ENCODE data around the gene NALCN. TPM values are rescaled to one million over a fixed set of nuclear protein-coding genes. Genes with fewer than 3 reads are reported as not detected.

The NALCN gene
- total RNA-seq, 1 donor from 2014 or later = 2.7 TPM

DNA sequence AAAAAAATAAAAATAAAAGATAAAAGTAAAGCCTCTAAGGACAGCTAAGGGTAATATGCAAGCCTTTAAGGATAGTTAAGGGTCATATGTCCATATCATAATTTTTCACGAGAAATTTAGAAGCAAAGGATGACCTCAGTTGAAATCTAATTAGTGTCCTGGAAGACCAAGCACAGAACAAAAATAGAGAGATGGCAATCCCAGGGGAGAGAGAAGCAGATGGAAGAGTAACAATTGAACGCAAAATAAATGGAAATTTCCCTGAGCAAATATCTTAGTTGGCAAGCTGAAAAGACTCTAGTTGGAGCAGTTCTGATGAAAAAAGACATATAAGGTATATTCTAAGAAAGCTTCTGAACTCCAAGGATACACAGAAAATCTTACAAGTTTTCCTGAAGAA, 275.4 kb downstream of the NALCN start:
- no peak for DNase-seq (ENCODE audit: low read depth)

DNA sequence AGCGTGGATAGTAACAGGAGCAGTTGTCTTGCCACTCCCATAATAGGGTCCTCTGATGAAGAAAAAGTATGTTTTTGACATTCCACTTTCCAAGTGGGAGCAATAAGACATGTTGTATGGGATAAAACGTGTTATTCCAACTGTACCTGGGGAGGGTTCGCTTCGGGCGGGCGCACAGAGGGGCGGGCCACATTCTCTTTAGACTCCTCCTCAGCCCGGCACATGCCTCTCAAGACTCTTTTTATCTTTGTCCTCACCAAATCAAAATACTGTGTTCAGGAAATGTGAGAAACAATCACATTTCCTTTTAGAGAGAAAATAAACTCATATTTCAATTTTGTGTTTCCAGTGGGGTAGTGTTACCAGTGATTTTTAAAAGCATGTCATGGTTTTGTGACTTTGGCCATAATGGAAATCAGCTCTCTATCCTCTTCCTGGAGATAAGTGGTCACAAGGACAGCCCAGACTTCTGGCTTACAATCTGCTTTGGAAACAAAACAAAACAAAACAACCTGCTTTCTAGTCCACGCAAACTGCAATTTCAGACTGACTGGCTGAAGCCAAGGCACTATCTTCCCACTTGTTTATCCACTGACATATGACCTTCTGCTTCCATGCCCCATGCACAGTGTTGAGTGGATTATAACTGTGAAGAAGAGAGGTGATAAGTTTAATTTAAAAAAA, 276.1 kb downstream of the NALCN start:
- DNase-seq (ENCODE audit: low read depth) = no peak

DNA sequence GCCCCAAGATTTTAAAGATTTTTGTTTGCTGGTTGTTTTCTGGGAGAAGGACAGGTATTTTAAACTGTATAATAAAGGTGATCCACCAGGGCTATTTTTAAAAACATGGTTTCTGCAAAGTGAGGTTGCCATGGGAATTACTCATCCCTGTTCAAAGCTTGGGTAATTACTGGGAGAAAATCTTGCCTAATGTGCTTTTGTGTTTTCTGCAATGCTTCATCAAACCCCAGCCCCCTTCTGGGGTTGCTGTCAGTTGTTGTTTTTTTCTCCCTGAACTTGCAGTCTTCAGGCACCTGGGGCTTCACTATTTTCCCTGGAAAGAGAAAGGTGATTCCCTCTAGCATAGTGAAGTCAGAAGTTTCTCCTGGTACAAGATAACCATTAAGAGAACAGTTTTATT, 277.2 kb downstream of the NALCN start:
- no peak for DNase-seq (ENCODE audit: low read depth)

DNA sequence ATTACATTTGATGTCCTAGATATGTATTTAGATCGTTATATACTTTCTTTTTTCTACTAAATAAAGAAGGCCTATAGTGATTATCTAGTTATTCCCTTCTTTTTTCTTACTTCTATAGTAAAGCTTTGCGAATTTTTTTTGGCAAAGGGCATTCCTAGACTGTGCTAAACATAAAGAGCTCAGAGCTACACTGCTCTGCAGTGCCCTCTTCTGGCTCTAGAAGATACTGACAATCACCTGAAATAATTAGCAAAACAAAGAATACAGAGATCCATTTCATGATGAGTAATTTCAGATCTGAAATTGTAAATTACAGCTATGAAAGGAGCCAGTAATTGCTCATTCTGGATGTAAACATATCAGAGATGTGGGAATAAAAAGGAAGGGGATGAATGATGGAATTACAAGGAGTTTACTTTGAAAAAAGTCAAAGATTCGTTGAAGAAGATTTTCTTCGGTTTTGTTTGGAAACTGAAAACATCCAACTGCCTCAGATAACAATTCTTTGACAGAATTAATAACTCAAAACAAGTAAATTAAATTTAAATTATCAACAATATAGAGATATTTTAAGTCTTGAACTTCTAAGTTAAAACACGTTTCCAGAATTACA, 288.5 kb downstream of the NALCN start:
- DNase-seq (ENCODE audit: low read depth) = peak; percentile 61

DNA sequence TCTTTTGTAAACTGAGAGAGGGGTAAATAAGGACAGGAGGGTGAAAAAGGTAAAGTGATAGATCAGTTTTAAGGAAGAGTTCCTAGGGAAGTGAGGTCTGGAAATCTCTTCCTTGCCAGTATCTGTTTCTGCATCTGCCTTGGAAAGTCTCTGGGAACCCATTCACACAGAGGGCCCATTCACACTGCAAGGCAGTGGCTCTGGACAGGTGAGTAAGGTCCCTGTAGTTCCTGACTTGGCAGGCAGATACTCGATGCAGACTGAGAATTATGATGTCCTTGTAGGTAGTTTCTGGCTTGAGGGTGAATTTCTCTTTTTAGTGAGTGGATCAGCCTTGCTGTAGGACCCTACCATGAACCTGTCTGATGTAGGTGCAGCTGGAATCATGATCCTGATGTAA, 293.3 kb downstream of the NALCN start:
- DNase-seq (ENCODE audit: low read depth) = no peak

DNA sequence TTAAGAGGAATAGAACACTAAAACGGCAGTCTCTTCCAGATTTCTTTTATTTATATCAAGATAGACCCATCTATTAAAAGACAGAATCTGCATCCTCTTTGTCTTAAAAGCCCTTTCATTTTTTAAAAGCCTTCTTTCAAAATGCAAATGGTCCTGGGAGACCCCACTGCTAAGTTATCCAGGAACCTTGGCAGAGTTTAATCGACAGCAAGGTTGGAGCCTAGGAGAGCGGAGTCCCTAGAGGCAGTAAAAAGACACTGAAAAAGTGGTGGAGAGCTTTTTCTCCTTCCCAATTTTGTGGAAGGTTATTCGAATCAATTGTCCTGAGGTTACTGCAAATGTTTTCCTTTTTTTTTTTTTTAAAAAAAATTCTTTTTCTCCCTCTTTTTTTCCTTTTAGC, 294.7 kb downstream of the NALCN start:
- no peak for DNase-seq (ENCODE audit: low read depth)

DNA sequence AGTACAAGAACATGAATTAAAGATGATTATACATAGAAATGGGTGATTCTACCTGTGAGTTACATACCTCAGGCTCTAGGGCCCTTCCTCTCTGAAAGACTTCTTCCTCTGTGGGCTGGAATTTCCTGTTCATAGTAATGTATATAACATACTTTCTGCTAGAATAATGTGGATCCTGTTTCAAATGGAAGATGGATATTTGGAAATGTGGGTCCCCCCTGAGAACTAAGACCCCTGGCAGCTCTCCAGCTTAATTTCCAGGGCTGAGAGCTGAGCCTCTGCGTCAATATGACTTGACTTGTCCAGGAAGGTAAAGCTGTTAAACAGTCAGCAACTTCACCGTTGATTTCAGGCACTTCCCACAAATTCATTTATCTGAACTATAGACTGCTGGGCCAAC, 296.3 kb downstream of the NALCN start:
- DNase-seq (ENCODE audit: low read depth) = no peak

DNA sequence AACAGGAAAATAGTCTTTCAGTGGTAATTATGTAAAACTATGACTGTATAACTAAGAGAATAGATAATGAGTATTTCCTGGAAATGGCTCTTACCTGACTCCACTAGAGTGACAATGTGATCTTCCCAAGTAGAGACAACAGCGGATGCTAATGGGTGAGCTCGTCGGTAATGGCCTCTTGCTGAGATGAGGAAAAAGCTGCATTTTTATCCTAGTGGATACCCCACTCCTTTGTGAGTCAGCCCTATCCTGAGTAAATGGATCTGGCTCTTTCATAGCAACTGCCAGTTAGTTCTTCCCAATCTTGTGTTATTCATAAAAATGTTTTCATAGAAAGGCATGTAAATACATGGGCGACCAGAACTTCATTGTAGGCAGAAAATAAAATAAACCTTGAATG, 299.5 kb downstream of the NALCN start:
- DNase-seq (ENCODE audit: low read depth) = no peak

DNA sequence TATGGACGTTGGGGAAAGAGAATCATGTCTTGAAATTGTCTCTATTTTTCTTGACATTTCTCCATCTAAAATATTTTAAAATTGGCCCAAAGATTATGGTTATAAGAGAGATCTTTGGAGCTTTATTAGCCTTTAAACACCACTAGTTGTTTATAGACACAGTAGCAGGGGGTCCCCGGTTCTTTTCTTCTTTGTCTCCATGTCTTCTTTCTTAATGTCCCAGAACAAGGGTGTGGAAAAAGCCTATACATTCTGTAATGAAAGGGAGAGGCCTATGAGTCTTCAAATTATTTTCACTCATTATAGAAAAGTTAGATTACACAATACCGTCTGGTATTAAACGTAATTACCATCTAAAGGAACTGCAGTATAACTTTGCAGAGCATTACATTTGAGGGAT, 300.0 kb downstream of the NALCN start:
- DNase-seq (ENCODE audit: low read depth) = no peak

DNA sequence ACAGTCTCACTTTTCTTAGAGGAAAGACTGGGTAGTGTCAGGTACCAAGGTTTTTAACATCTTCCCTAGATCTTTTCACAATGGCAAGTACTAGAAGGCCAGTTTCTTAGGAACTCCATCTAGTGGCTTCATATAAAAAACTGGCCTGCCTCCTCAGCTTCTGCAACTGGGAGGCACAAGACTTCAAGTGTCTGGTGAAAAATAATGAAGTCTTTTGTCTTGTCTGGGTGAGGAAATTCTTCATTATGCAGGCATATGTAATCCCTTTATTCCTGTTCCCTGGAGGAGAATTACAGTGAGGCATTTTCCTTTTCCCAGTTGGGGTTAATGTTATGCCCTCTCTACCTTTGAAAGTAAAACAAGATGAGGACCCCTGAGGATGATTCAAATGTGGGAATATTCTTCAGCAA, 300.5 kb downstream of the NALCN start:
- DNase-seq (ENCODE audit: low read depth) = peak; percentile 5

DNA sequence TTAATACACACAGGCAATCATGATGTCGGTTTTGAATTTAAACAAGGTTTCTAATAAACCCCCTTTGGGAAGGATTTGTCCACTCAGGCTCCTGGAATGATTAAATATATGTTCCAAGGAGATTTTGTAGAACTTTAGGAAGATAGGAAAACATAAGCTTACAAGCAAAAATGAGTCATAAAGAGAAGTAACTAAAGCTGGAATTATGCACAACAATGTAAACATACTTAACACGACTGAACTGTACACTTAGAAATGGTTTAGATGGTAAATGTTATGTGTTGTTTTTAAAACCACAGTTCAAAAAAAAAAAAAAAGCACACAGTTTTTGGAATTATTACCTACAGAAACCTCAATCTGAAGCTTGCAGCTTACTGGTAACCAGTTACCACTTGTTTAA, 304.4 kb downstream of the NALCN start:
- no peak for DNase-seq (ENCODE audit: low read depth)

DNA sequence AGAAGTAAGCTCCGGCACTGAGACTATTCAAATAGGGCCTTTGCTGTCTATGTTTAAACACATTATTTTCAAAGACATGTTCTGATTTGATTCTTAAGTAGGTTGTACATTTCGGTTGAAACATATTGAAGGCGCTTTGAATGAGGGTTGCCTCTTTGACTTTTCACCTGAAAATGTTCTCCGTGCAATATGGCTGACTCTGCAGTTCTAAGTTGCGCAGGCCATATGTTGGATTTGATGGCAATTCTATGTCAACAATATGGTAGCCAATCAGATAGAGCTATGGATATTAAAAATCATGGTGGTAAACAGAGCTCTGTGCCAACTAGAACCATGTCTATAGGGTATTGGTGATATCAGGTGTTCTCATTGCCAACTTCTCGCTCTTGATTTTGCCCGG, 307.3 kb downstream of the NALCN start:
- DNase-seq (ENCODE audit: low read depth) = no peak

DNA sequence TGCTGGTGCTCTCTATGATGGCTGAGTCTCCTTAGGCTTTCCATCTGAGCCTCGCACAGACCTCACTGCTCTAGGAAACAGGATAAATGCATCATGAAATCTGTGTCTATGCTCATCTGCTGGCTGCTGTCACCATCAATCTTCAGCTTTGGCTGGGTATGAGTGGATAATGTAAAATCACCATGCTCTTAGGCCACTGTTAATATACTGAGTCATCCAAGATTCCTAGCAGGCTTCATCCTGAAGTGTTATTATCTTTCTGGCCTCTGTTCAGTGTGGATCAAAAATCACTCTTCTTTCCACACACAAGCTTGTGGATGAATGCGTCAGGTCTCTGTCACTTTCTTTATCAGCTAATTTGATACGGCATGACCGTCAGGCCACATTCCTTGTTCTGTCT, 317.4 kb downstream of the NALCN start:
- DNase-seq (ENCODE audit: low read depth) = peak; percentile 14

DNA sequence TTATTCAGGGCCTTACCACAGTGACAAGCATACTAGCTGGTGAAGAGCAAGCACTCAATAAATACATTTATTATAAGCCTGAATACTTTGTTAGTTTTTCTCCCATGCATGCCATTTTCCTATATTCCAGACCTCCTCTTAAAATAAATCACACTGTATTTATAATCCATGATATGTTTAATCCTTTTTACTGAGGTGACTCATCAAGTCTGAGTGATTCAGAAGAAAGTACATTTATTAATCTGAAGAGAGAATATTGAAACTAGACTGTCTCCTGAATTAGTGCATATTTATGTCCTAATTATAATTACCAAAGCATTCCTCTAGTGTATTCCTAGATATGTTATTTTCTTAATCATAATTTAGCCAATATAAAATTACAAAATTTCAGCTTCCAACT, 323.3 kb downstream of the NALCN start:
- DNase-seq (ENCODE audit: low read depth) = no peak

DNA sequence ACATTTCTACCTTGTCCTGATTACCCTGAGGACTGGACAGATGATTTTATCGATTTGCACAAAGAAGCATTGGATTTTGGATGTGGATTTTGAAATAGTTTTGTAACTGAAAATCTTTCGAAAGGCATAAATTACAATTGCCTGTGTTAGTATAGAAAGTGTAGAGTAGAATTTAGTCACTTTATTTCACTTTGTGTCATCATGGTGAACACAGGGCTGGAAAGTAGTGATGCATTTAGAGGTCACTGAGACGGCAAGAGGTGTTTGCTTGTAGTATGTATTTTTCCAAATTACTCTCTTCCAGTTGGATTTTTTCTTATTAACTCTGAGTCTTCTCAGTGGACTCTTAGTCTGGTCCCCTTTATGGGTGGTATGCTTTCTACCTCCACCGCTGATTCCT, 326.0 kb downstream of the NALCN start:
- no peak for DNase-seq (ENCODE audit: low read depth)

DNA sequence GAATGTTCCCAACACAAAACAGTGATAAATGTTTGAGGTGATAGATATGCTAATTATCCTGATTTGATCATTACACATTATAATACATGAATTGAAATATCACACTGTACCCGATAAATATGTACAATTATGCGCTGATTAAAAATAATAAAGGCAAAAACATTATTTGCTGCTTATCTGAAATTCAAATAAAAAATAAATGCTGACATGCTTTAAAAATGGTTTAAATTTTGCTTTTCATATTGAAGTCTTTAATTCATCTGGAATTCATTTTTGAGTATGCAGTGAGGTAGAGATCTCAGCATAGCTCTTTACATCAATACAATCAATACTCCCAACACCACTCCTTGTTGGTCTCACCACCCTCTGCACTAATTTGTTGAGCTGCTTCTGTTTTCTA, 330.8 kb downstream of the NALCN start:
- DNase-seq (ENCODE audit: low read depth) = no peak

DNA sequence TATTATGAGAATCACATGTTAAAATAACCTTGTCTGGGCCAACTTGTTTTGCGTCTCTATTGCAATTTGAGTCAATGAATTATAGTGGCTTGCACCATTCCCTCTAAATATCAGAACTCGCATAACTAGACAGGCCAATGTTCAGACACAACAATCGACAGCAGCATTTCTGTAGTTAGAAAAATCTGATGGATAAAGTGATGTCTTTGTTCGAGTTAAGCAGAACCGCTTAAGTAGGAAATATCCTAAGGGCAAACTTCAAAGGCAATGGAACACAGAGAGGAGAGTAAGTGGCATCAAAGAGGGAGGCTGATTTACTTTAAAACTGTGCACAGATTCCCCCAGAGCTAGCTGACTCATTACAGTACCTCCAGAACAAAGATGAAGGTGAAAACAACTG, 333.9 kb downstream of the NALCN start:
- DNase-seq (ENCODE audit: low read depth) = no peak

DNA sequence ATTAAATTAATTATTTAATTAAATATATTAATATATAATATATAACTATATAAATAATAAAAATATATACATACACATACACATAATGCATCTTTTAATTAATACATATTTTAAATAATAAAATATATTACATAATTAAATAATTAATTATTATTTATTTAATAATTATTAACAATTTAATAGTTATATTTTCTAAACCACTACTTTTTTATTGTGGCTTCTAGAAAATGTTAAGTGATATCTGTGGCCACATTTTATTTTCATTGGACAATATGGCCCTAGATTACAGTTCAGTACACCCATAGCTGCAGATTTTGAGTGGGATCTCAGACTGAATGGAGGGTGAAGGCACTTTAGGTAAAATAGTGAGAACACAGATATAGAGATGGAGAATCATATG, 335.7 kb downstream of the NALCN start:
- no peak for DNase-seq (ENCODE audit: low read depth)

DNA sequence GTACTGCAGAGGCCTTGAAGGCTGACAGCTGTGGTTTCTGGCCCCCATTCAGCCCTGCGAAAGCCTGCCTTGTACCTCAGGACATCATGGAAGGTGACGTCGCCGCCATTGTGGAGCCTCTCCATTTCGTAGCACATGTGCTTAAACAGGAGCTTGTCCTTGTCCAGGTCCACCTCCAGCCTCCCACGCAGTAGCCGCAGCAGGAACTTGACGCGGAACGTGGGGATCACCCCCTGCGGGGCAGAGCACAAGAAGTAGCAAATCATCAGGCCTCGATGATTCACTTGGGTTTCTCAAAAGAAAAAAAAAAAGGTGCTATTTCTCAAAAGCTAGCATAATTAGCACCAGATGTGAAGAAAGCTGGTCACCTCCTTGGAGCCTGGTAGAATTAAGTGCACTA, 351.0 kb downstream of the NALCN start:
- DNase-seq (ENCODE audit: low read depth) = no peak

DNA sequence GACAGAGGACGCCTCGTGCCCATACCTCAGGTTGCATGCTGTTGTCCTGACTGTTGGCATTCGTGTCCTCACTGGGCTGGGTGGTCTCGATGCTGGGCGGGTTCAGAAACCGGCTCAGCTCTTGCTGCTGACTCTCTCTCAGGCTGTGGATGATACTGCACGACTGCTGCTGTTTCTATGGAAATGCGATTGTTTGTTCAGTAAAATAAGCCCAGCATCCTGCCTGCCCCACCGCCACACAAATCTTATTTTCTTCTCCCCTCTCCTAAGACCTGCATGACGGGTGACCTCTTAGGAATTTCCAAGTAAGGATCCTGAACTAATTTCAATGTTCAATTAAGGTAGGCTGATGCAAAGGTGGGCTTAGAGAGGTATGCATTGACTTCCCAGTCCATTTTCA, 356.5 kb downstream of the NALCN start:
- no peak for DNase-seq (ENCODE audit: low read depth)

DNA sequence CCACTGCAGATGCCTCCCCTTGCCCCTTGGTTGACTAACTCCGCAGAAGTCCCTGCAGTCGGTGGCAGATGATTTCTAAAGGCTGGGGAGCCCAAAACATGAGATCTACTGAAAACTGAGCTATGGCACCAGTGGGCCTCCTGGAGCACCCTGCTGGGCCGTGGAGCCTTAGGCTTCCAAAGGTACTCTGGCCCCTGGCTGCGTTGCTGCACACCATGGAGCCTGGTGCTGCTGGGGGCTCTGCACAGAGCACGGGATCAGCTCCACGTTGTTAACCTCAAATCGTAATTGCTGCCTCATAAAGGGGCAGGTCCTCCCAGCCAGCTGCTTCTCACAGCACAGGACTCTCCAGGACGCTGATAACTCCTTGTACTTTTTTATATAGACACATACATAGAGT, 357.5 kb downstream of the NALCN start:
- DNase-seq (ENCODE audit: low read depth) = no peak

DNA sequence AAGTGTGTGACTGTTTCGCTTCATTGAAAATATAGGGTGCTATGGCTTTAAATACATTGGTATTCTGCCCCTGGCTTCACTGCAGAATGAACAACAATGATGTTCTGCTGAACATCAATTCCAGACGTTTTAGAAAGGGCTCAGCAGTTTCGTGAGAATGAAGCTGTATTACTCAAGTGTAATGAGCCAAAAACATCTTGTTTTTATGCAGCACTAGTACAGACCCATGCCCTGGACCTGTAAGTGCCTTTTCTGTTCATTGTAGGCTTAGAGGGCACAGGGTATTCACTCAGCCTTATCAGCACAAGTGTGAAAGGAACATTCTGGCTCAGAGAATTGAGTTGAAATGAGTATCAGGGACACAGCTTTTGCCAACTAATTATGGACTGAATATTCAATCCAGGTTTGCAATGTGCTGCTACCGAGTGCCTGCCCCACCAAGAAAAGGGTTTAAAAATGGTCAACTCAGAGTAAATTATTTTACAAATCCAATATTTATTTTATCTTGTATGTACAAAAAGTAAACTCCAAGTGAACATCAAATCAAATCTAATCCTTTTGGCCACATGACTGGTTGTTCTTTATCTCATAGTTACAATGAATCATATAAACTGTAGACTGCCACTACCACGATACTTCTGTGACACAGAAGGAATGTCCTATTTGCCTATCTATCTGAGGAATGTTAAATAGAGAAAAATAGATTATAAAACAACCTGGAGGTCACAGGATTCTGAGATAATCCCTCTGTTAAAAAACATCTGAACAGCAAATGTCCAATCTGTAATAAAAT, 362.8 kb downstream of the NALCN start:
- DNase-seq (ENCODE audit: low read depth) = no peak
